GM12878 (cell line): Measurements from ENCODE around the gene RECK.

Experiments used
- CTCF ChIP-seq, 3 experiments: IDR thresholded peaks in 2 of 3; conservative IDR thresholded peaks in 1 of 3; 2 replicates each; pipeline ENCODE4 v1.5.1; 2011; ENCODE audit warnings: low read depth in 3 of 3, low read length in 3 of 3, mild to moderate bottlenecking in 3 of 3, control low read depth in 2 of 3, moderate library complexity in 2 of 3, inconsistent platforms in 1 of 3, mixed read lengths in 1 of 3; ENCODE audit not compliant: control insufficient read depth in 2 of 3, insufficient read depth in 1 of 3; ENCODE audit errors: extremely low read depth in 1 of 3
- EP300 ChIP-seq, 2 experiments: fragments of 150-350 bp in 1 of 2; IDR thresholded peaks; 2 replicates each; pipeline ENCODE4 v1.6.1; 2011 to 2012; ENCODE audit warnings: low read depth in 2 of 2, low read length in 2 of 2, borderline replicate concordance in 1 of 2, improper control_type of control experiment in 1 of 2, inconsistent platforms in 1 of 2; ENCODE audit not compliant: control insufficient read depth in 1 of 2
- ESRRA ChIP-seq: IDR thresholded peaks from 2 replicates; pipeline ENCODE4 v1.6.1; 2012; ENCODE audit warnings: mild to moderate bottlenecking, low read length, improper control_type of control experiment
- ETV6 ChIP-seq, 2 experiments: fragments of 450-650 bp in 1 of 2; IDR thresholded peaks in 1 of 2; conservative IDR thresholded peaks in 1 of 2; 2 replicates each; pipeline ENCODE4 v1.6.1; 2014; ENCODE audit warnings: antibody characterized with exemption in 1 of 2, borderline replicate concordance in 1 of 2, low read depth in 1 of 2, mild to moderate bottlenecking in 1 of 2, moderate library complexity in 1 of 2
- FOS ChIP-seq: IDR thresholded peaks from 3 replicates; pipeline ENCODE4 v1.6.1; 2011; ENCODE audit warnings: borderline replicate concordance; ENCODE audit not compliant: insufficient read length; ENCODE audit errors: extremely low read depth
- GABPA ChIP-seq: IDR thresholded peaks from 2 replicates; pipeline ENCODE4 v1.6.1; 2014; ENCODE audit warnings: antibody characterized with exemption, low read depth, mild to moderate bottlenecking, inconsistent platforms
- HCFC1 ChIP-seq: fragments of 150-350 bp; IDR thresholded peaks from 2 replicates; pipeline ENCODE4 v1.6.1; 2014; ENCODE audit warnings: low read length
- MAX ChIP-seq: IDR thresholded peaks from 2 replicates; pipeline ENCODE4 v1.6.1; 2012; ENCODE audit warnings: low read depth, low read length, improper control_type of control experiment
- REST ChIP-seq: IDR thresholded peaks from 2 replicates; pipeline ENCODE4 v1.6.1; 2012; ENCODE audit warnings: mild to moderate bottlenecking, low read depth, low read length
- SP1 ChIP-seq: IDR thresholded peaks from one replicate; pipeline ENCODE4 v1.6.1; 2011; ENCODE audit warnings: low read depth, low read length
- TAF1 ChIP-seq: IDR thresholded peaks from 2 replicates; pipeline ENCODE4 v1.6.1; 2011; ENCODE audit warnings: mild to moderate bottlenecking, low read depth, low read length, borderline replicate concordance
- TBL1XR1 ChIP-seq: IDR thresholded peaks from 2 replicates; pipeline ENCODE4 v1.6.1; 2012; ENCODE audit warnings: low read depth, low read length, improper control_type of control experiment
- ZNF274 ChIP-seq: IDR thresholded peaks from one replicate; pipeline ENCODE4 v1.8.0; 2011; ENCODE audit not compliant: insufficient read length, insufficient read depth
- ZNF622 ChIP-seq: fragments of 450-650 bp; IDR thresholded peaks from 2 replicates; pipeline ENCODE4 v1.6.1; 2017; ENCODE audit warnings: mild to moderate bottlenecking, inconsistent platforms

GRCh38 chr9:35994959-35995358 lies 41.8 kb upstream of the RECK start:
- TF ChIP-seq EP300 (IDR thresholded peaks at IDR 0.05; ENCODE audit: borderline replicate concordance in 1 of 2, control insufficient read depth in 1 of 2, low read depth in 2 of 2, low read length in 2 of 2) = no peak
- no peak for TF ChIP-seq FOS
- TF ChIP-seq REST = no peak
- TF ChIP-seq CTCF (IDR thresholded peaks at IDR 0.05 in 2 of 3, conservative IDR thresholded peaks at IDR 0.05 in 1 of 3; ENCODE audit: control insufficient read depth in 2 of 3, extremely low read depth in 1 of 3, insufficient read depth in 1 of 3, low read depth in 3 of 3, low read length in 3 of 3) = no peak
- TF ChIP-seq TAF1 = no peak
- TF ChIP-seq ESRRA = no peak
- TF ChIP-seq SP1 = no peak
- no peak for TF ChIP-seq HCFC1
- no peak for TF ChIP-seq TBL1XR1
- TF ChIP-seq ETV6 (conservative IDR thresholded peaks at IDR 0.05 in 1 of 2, IDR thresholded peaks at IDR 0.05 in 1 of 2; ENCODE audit: borderline replicate concordance in 1 of 2, low read depth in 1 of 2) = no peak
- no peak for TF ChIP-seq ZNF622
- TF ChIP-seq ZNF274 = no peak
- TF ChIP-seq GABPA = no peak
- no peak for TF ChIP-seq MAX
